Mucosa of rectum (tissue), 2 donors: ENCODE results near the gene SEMA4F.

Experiments used
- H3K27ac ChIP-seq, 2 donors: one replicate each; pipeline ENCODE4 v1.7.0; 2013; ENCODE audit warnings: inconsistent platforms in 2 of 2, low read depth in 2 of 2, low read length in 2 of 2
- H3K27me3 ChIP-seq, 2 donors: one replicate each; pipeline ENCODE4 v1.7.0; 2013; ENCODE audit warnings: low read length in 2 of 2; ENCODE audit not compliant: control insufficient read depth in 2 of 2, insufficient read depth in 2 of 2
- H3K36me3 ChIP-seq, 2 donors: one replicate each; pipeline ENCODE4 v1.7.0; 2013; ENCODE audit warnings: low read length in 2 of 2; ENCODE audit not compliant: control insufficient read depth in 2 of 2, insufficient read depth in 2 of 2
- H3K4me1 ChIP-seq, 2 donors: one replicate each; pipeline ENCODE4 v1.7.0; 2013; ENCODE audit warnings: low read length in 2 of 2, mild to moderate bottlenecking in 1 of 2; ENCODE audit not compliant: control insufficient read depth in 2 of 2, insufficient read depth in 2 of 2
- H3K4me3 ChIP-seq, 2 donors: one replicate each; pipeline ENCODE4 v1.7.0; 2013; ENCODE audit warnings: low read length in 2 of 2
- H3K9ac ChIP-seq, 2 donors: one replicate each; pipeline ENCODE4 v1.7.0; 2013; ENCODE audit warnings: low read length in 2 of 2, low read depth in 1 of 2, mild to moderate bottlenecking in 1 of 2
- H3K9me3 ChIP-seq, 2 donors: one replicate each; pipeline ENCODE4 v1.7.0; 2013; ENCODE audit warnings: low read length in 2 of 2; ENCODE audit not compliant: control insufficient read depth in 2 of 2
- donor health status: healthy.
- donor health status: Normal muscosa, but diverticular disease.

The SEMA4F gene

GRCh38 chr2:74632209-74632938 lies 21.7 kb upstream of the SEMA4F start:
- Histone ChIP-seq H3K4me1 (no peaks in the 10 kb centered on the region), H3K36me3 (no peaks in the 10 kb centered on the region), H3K9me3 (no peaks in the 10 kb centered on the region), H3K27ac (no peak overlapping the region), H3K4me3 (no peak overlapping the region), H3K9ac (no peak overlapping the region), H3K27me3 (no peaks in the 10 kb centered on the region)

- H3K27ac ChIP-seq, result no peak overlapping the region
- no peaks in the 10 kb centered on the region for H3K9me3 ChIP-seq
- no peaks in the 10 kb centered on the region for H3K4me1 ChIP-seq
- H3K27me3 ChIP-seq, result no peaks in the 10 kb centered on the region
- no peak overlapping the region for H3K4me3 ChIP-seq
- H3K9ac ChIP-seq, result no peak overlapping the region
- no peaks in the 10 kb centered on the region for H3K36me3 ChIP-seq
Measured at GRCh38 chr2:74632939-74633312, 21.1 kb upstream of the SEMA4F start.

- H3K36me3 ChIP-seq, result no peaks in the 10 kb centered on the region
- no peak overlapping the region for H3K27ac ChIP-seq
- H3K4me3 ChIP-seq, result no peak overlapping the region
- H3K27me3 ChIP-seq, result no peaks in the 10 kb centered on the region
- H3K4me1 ChIP-seq, result no peaks in the 10 kb centered on the region
- no peak overlapping the region for H3K9ac ChIP-seq
- H3K9me3 ChIP-seq, result no peaks in the 10 kb centered on the region
Measured at GRCh38 chr2:74639550-74639949, 14.5 kb upstream of the SEMA4F start.

GRCh38 chr2:74645344-74645743 lies 8.7 kb upstream of the SEMA4F start:
- Histone ChIP-seq H3K27me3 (no peaks in the 10 kb centered on the region), H3K36me3 (no peaks in the 10 kb centered on the region), H3K4me3 (no peak overlapping the region), H3K9me3 (no peaks in the 10 kb centered on the region), H3K27ac (no peak overlapping the region), H3K4me1 (no peaks in the 10 kb centered on the region), H3K9ac (no peak overlapping the region)

GRCh38 chr2:74646201-74646600 lies 7.8 kb upstream of the SEMA4F start:
- no peaks in the 10 kb centered on the region for H3K9me3 ChIP-seq
- no peaks in the 10 kb centered on the region for H3K27me3 ChIP-seq
- no peak overlapping the region for H3K4me3 ChIP-seq
- no peak overlapping the region for H3K27ac ChIP-seq
- H3K4me1 ChIP-seq, result no peaks in the 10 kb centered on the region
- no peak overlapping the region for H3K9ac ChIP-seq
- H3K36me3 ChIP-seq, result no peaks in the 10 kb centered on the region

- Histone ChIP-seq H3K27me3 (no peaks in the 10 kb centered on the region), H3K4me1 (no peaks in the 10 kb centered on the region), H3K4me3 (no peak overlapping the region), H3K27ac (no peak overlapping the region), H3K9ac (no peak overlapping the region), H3K36me3 (no peaks in the 10 kb centered on the region), H3K9me3 (no peaks in the 10 kb centered on the region)
Measured at GRCh38 chr2:74646834-74647482, 7.1 kb upstream of the SEMA4F start.

- Histone ChIP-seq H3K27me3 (no peaks in the 10 kb centered on the region), H3K4me1 (no peaks in the 10 kb centered on the region), H3K9me3 (no peaks in the 10 kb centered on the region), H3K27ac (no peak within 1 kb of the TSS), H3K4me3 (no peak within 1 kb of the TSS), H3K36me3 (no peaks in the 10 kb centered on the region), H3K9ac (no peak within 1 kb of the TSS)
Measured at GRCh38 chr2:74648009-74648443, 6.0 kb upstream of the SEMA4F start, which contains the start of gene M1AP. Gene M1AP (minus strand): TSS chr2:74648330. CDS start chr2:74640275, 8,055 bp downstream.

- Histone ChIP-seq H3K4me3 (peak overlapping the region; percentile 72 to 83), H3K27ac (no peak overlapping the region), H3K4me1 (peaks cover 7 to 12% of the 10 kb centered on the region in 2 donors), H3K9ac (peak overlapping the region; percentile 47 to 60), H3K36me3 (peaks cover 0 to 4% of the 10 kb centered on the region in 2 donors), H3K9me3 (no peaks in the 10 kb centered on the region), H3K27me3 (no peaks in the 10 kb centered on the region)
Measured at GRCh38 chr2:74653589-74653984, 460 bp upstream of the SEMA4F start.

- H3K4me3 ChIP-seq, result no peak overlapping the region
- no peak overlapping the region for H3K9ac ChIP-seq
- peaks cover 0 to 4% of the 10 kb centered on the region in 2 donors for H3K36me3 ChIP-seq
- H3K9me3 ChIP-seq, result no peaks in the 10 kb centered on the region
- no peak overlapping the region for H3K27ac ChIP-seq
- H3K4me1 ChIP-seq, result peaks cover 7 to 12% of the 10 kb centered on the region in 2 donors
- H3K27me3 ChIP-seq, result no peaks in the 10 kb centered on the region
Measured at GRCh38 chr2:74655579-74655978, 1.5 kb downstream of the SEMA4F start.

GRCh38 chr2:74658516-74658915 lies 4.5 kb downstream of the SEMA4F start:
- peaks cover 0 to 4% of the 10 kb centered on the region in 2 donors for H3K36me3 ChIP-seq
- peaks cover 7 to 10% of the 10 kb centered on the region in 2 donors for H3K4me1 ChIP-seq
- no peak overlapping the region for H3K4me3 ChIP-seq
- no peaks in the 10 kb centered on the region for H3K27me3 ChIP-seq
- H3K27ac ChIP-seq, result no peak overlapping the region
- H3K9me3 ChIP-seq, result no peaks in the 10 kb centered on the region
- H3K9ac ChIP-seq, result no peak overlapping the region
